ENCODE data around the gene ODF2. TPM values are rescaled to one million over a fixed set of nuclear protein-coding genes. Genes with fewer than 3 reads are reported as not detected.

ODF2 gene
- total and polyA plus RNA-seq, 2 donors (not counting 3 experiments of a cell fraction or from before 2014, with no cell fraction given): 16.7 to 49.5 TPM

GRCh38 chr9:128546504-128546903 is 90.7 kb downstream of the ODF2 start:
- no peak overlapping the region for H3K4me3 ChIP-seq (replicated peaks in 1 of 3; ENCODE audit: insufficient read depth in 1 of 3, low read depth in 1 of 3, low read length in 3 of 3)
- DNase-seq (ENCODE audit: low read depth, low spot score) (no peak), FAIRE-seq (no peak)
- no peaks in the 10 kb centered on the region for H3K27me3 ChIP-seq (ENCODE audit: control insufficient read depth in 2 of 2, insufficient read depth in 2 of 2, low read length in 2 of 2)
- no peak overlapping the region for H3K9ac ChIP-seq (replicated peaks; ENCODE audit: extremely low read depth, insufficient read depth, low read length)
- H4K20me1 ChIP-seq (replicated peaks; ENCODE audit: control insufficient read depth, extremely low read depth, insufficient read depth, low read length): no peaks in the 10 kb centered on the region
- H3K79me2 ChIP-seq (ENCODE audit: control insufficient read depth, insufficient read depth, low read length): no peaks in the 10 kb centered on the region
- peaks cover 0 to 2% of the 10 kb centered on the region in 2 experiments for H3K36me3 ChIP-seq (ENCODE audit: control insufficient read depth in 2 of 2, extremely low read depth in 1 of 2, insufficient read depth in 2 of 2, low read length in 2 of 2)
- ChIA-PET CTCF (interaction anchor here (1.7 kb wide), 1 partner anchor 108 kb away, joined by 4 read pairs; no protein-coding TSS in a partner anchor), POLR2A (no interaction called here)
- H3K27ac ChIP-seq (ENCODE audit: insufficient read depth, low read depth, low read length): no peak overlapping the region
- BruUV-seq (replicated peaks): no TSS peak
- H3K9me1 ChIP-seq (replicated peaks; ENCODE audit: control insufficient read depth, extremely low read depth, insufficient read depth, low read length): no peaks in the 10 kb centered on the region
- H3K9me3 ChIP-seq (replicated peaks; ENCODE audit: control insufficient read depth, insufficient read depth, low read length): no peaks in the 10 kb centered on the region
- TF ChIP-seq, protein P1, sequence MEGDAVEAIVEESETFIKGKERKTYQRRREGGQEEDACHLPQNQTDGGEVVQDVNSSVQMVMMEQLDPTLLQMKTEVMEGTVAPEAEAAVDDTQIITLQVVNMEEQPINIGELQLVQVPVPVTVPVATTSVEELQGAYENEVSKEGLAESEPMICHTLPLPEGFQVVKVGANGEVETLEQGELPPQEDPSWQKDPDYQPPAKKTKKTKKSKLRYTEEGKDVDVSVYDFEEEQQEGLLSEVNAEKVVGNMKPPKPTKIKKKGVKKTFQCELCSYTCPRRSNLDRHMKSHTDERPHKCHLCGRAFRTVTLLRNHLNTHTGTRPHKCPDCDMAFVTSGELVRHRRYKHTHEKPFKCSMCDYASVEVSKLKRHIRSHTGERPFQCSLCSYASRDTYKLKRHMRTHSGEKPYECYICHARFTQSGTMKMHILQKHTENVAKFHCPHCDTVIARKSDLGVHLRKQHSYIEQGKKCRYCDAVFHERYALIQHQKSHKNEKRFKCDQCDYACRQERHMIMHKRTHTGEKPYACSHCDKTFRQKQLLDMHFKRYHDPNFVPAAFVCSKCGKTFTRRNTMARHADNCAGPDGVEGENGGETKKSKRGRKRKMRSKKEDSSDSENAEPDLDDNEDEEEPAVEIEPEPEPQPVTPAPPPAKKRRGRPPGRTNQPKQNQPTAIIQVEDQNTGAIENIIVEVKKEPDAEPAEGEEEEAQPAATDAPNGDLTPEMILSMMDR (IDR thresholded peaks at IDR 0.05; ENCODE audit: extremely low read depth in 1 of 2, insufficient read depth in 1 of 2, low read depth in 1 of 2, low read length in 2 of 2): no peak
- TF ChIP-seq GATA2 (IDR thresholded peaks at IDR 0.05; ENCODE audit: insufficient read depth, insufficient read length, low read depth, low read length) (no peak), POLR2AphosphoS5 (IDR thresholded peaks at IDR 0.05; ENCODE audit: insufficient read depth, low read depth, low read length) (no peak), EZH2 (IDR thresholded peaks at IDR 0.05; ENCODE audit: borderline replicate concordance, low read depth, low read length, severe bottlenecking) (no peak), FOS (IDR thresholded peaks at IDR 0.05; ENCODE audit: borderline replicate concordance, insufficient read depth, low read length) (no peak), JUN (IDR thresholded peaks at IDR 0.05; ENCODE audit: borderline replicate concordance, insufficient read depth, insufficient read length, low read depth) (no peak), MYC (IDR thresholded peaks at IDR 0.05; ENCODE audit: low read depth, low read length) (no peak), POLR2A (IDR thresholded peaks at IDR 0.05; ENCODE audit: low read depth, low read length) (no peak)
- TF ChIP-seq, protein P2, sequence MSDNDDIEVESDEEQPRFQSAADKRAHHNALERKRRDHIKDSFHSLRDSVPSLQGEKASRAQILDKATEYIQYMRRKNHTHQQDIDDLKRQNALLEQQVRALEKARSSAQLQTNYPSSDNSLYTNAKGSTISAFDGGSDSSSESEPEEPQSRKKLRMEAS (IDR thresholded peaks at IDR 0.05; ENCODE audit: insufficient read depth, insufficient read length): no peak
- no peak overlapping the region for H2AFZ ChIP-seq (ENCODE audit: low read depth, low read length)
- peaks cover 15% of the 10 kb centered on the region for H3K4me1 ChIP-seq (ENCODE audit: control insufficient read depth, extremely low read depth, insufficient read depth, low read length)
- H3K4me2 ChIP-seq (ENCODE audit: insufficient read depth, low read length): no peak overlapping the region
- intact Hi-C loops (cut with micrococcal nuclease) (no loop called here), dilution Hi-C loops (cut with MboI; ENCODE audit: extremely low pct_ligation_motif_present, low sequenced_read_pairs) (no loop called here)
